Right lobe of liver (tissue), 4 donors: ENCODE results near the gene CFAP126.
"Not testable (repeated sequence)": the region's sequence is repeated elsewhere in the genome, so short reads cannot be mapped to it uniquely, and the experiment has no call there.

Experiments used
- CTCF ChIP-seq, 4 donors: fragments of 200-600 bp in 3 of 4; fragments of 450-650 bp in 1 of 4; IDR thresholded peaks; one replicate each; pipeline versions ENCODE4 v1.5.1 to v1.8.0; 2016 to 2022; ENCODE audit warnings: antibody characterized with exemption in 4 of 4, mild to moderate bottlenecking in 2 of 4
- POLR2A ChIP-seq: fragments of 450-650 bp; IDR thresholded peaks from one replicate; pipeline ENCODE4 v1.6.1; 2017; ENCODE audit warnings: antibody characterized with exemption, mild to moderate bottlenecking
- donor health status: DM: no; HTN: no; CAD: no.
- donor health status: DM: no; HTN: no; CAD: no.
- donor health status: DM: no; HTN: yes; CAD: no.

DNA sequence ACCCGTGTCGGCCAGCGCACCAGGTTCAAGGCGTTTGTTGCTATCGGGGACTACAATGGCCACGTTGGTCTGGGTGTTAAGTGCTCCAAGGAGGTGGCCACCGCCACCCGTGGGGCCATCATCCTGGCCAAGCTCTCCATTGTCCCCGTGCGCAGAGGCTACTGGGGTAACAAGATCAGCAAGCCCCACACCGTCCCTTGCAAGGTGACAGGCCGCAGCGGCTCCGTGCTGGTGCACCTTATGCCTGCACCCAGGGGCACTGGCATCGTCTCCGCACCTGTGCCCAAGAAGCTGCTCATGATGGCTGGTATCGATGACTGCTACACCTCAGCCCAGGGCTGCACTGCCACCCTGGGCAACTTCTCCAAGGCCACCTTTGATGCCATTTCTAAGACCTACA is 38.9 kb upstream of the CFAP126 start:
- not testable (repeated sequence) for TF ChIP-seq CTCF (IDR thresholded peaks at IDR 0.05); POLR2A
